Measurements from ENCODE around the gene RBM20.

RBM20 gene

GRCh38 chr10:110872984-110873923 is 229.1 kb downstream of the RBM20 start:
- peak overlapping the region; percentile 92 to 96 (median 95) for H3K4me3 Mint-ChIP-seq

DNA sequence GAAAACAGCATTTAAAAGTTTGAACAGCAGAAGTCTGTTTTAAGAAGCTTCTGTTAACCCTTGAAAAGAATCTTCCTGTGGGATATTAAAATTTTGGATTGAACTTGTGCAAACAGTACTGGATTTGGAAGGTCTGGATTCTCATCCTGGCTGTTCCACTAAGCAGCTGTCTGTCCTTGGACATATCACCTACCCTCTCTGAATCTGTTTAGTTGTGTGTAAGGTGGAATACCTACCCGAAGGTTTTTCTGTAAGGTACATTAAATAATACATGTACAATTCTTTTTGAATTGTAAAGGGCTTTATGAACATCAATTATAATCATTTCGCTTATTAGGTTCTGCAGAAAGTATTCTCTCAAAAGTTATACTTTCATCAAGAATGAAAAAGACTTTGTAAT is 229.8 kb downstream of the RBM20 start:
- TF ChIP-seq, protein P1, sequence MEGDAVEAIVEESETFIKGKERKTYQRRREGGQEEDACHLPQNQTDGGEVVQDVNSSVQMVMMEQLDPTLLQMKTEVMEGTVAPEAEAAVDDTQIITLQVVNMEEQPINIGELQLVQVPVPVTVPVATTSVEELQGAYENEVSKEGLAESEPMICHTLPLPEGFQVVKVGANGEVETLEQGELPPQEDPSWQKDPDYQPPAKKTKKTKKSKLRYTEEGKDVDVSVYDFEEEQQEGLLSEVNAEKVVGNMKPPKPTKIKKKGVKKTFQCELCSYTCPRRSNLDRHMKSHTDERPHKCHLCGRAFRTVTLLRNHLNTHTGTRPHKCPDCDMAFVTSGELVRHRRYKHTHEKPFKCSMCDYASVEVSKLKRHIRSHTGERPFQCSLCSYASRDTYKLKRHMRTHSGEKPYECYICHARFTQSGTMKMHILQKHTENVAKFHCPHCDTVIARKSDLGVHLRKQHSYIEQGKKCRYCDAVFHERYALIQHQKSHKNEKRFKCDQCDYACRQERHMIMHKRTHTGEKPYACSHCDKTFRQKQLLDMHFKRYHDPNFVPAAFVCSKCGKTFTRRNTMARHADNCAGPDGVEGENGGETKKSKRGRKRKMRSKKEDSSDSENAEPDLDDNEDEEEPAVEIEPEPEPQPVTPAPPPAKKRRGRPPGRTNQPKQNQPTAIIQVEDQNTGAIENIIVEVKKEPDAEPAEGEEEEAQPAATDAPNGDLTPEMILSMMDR (IDR thresholded peaks at IDR 0.05; ENCODE audit: unreplicated experiment in 3 of 3): no peak
- Mint-ChIP-seq H3K4me1 (peaks cover 48% of the 10 kb centered on the region), H3K9me3 (no peaks in the 10 kb centered on the region), H3K36me3 (ENCODE audit: low read depth) (peaks cover 19% of the 10 kb centered on the region), H3K4me3 (peak overlapping the region; percentile 76 to 90 (median 84)), H3K27ac (peak overlapping the region; percentile 71 to 97 (median 79)), H3K27me3 (ENCODE audit: low read depth) (no peaks in the 10 kb centered on the region)

More at GRCh38 chr10:110872984-110873923, 229.1 kb downstream of the RBM20 start:
- Mint-ChIP-seq H3K9me3 (no peaks in the 10 kb centered on the region), H3K36me3 (ENCODE audit: low read depth) (peaks cover 13% of the 10 kb centered on the region), H3K4me1 (peaks cover 48% of the 10 kb centered on the region), H3K27ac (peak overlapping the region; percentile 97 to 99 (median 98)), H3K27me3 (ENCODE audit: low read depth) (no peaks in the 10 kb centered on the region)
- TF ChIP-seq, protein P1 (IDR thresholded peaks at IDR 0.05; ENCODE audit: unreplicated experiment in 3 of 3): no peak

DNA sequence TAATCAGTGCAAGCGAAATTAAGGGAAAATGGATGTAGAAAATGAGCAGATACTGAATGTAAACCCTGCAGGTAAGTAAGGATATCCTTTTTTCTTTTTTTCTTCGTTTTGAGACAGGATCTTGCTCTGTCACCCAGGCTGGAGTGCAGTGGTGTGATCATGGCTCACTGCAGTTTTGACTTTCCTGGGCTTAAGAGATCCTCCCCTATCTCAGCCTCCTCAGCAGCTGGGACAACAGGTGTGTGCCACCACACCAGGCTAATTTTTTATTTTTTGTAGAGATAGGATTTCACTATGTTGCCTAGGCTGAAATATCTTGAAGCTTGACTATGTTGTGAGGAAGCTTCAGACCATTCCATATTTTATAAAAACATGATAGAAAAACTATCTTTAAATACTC is 231.9 kb downstream of the RBM20 start:
- Mint-ChIP-seq H3K9me3 (no peaks in the 10 kb centered on the region), H3K27ac (no peak overlapping the region), H3K4me3 (no peak overlapping the region), H3K27me3 (ENCODE audit: low read depth) (no peaks in the 10 kb centered on the region), H3K4me1 (peaks cover 30% of the 10 kb centered on the region), H3K36me3 (ENCODE audit: low read depth) (peaks cover 28% of the 10 kb centered on the region)
- TF ChIP-seq, protein P1 (IDR thresholded peaks at IDR 0.05; ENCODE audit: unreplicated experiment in 3 of 3): no peak

- H3K4me1 Mint-ChIP-seq: peaks cover 27% of the 10 kb centered on the region
- no peaks in the 10 kb centered on the region for H3K27me3 Mint-ChIP-seq (ENCODE audit: low read depth)
- TF ChIP-seq, protein P1 (IDR thresholded peaks at IDR 0.05; ENCODE audit: unreplicated experiment in 3 of 3): no peak
- H3K4me3 Mint-ChIP-seq: no peak overlapping the region
- H3K36me3 Mint-ChIP-seq (ENCODE audit: low read depth): peaks cover 33% of the 10 kb centered on the region
- peak overlapping the region in 1 of 3 experiments; percentile 38 for H3K27ac Mint-ChIP-seq
- no peaks in the 10 kb centered on the region for H3K9me3 Mint-ChIP-seq
Observed at GRCh38 chr10:110876788-110877187, 232.7 kb downstream of the RBM20 start.

- no peaks in the 10 kb centered on the region for H3K9me3 Mint-ChIP-seq
- TF ChIP-seq, protein P1 (IDR thresholded peaks at IDR 0.05; ENCODE audit: unreplicated experiment in 3 of 3): no peak
- H3K4me3 Mint-ChIP-seq: no peak overlapping the region
- no peaks in the 10 kb centered on the region for H3K27me3 Mint-ChIP-seq (ENCODE audit: low read depth)
- peaks cover 14% of the 10 kb centered on the region for H3K4me1 Mint-ChIP-seq
- peaks cover 53% of the 10 kb centered on the region for H3K36me3 Mint-ChIP-seq (ENCODE audit: low read depth)
- peak overlapping the region in 1 of 3 experiments; percentile 6 for H3K27ac Mint-ChIP-seq
Observed at GRCh38 chr10:110880012-110880411, 235.9 kb downstream of the RBM20 start.
